Endothelial cell of umbilical vein (primary cell): ENCODE data around the gene FXYD6.

Experiments used
- CTCF ChIP-seq, 2 donors: IDR thresholded peaks; 1 replicate in 1 of 2; 2 replicates in 1 of 2; pipeline ENCODE4 v1.5.1; 2011; ENCODE audit warnings: low read length in 2 of 2, mild to moderate bottlenecking in 2 of 2, moderate library complexity in 2 of 2, control low read depth in 1 of 2, inconsistent platforms in 1 of 2, low read depth in 1 of 2; ENCODE audit not compliant: insufficient read depth in 1 of 2; ENCODE audit errors: extremely low read depth in 1 of 2
- EZH2 ChIP-seq: IDR thresholded peaks from 2 replicates; pipeline ENCODE4 v1.6.1; 2012; ENCODE audit warnings: borderline replicate concordance, low read depth, mild to moderate bottlenecking, moderate library complexity, low read length, inconsistent platforms; ENCODE audit not compliant: severe bottlenecking
- FOS ChIP-seq: IDR thresholded peaks from 2 replicates; pipeline ENCODE4 v1.6.1; 2011; ENCODE audit warnings: mild to moderate bottlenecking, low read length, moderate library complexity, borderline replicate concordance; ENCODE audit not compliant: insufficient read depth
- JUN ChIP-seq: IDR thresholded peaks from 2 replicates; pipeline ENCODE4 v1.6.1; 2011; ENCODE audit warnings: borderline replicate concordance, low read depth; ENCODE audit not compliant: insufficient read length, insufficient read depth
- MAX ChIP-seq: IDR thresholded peaks from 2 replicates; pipeline ENCODE4 v1.6.1; 2011; ENCODE audit not compliant: insufficient read depth, insufficient read length
- POLR2A ChIP-seq: IDR thresholded peaks from 2 replicates; pipeline ENCODE4 v1.6.1; 2012; ENCODE audit warnings: low read depth, mild to moderate bottlenecking, control low read depth, low read length
- POLR2AphosphoS5 ChIP-seq: IDR thresholded peaks from 2 replicates; pipeline ENCODE4 v1.6.1; 2012; ENCODE audit warnings: low read depth, mild to moderate bottlenecking, control low read depth, low read length, moderate library complexity; ENCODE audit not compliant: insufficient read depth

- TF ChIP-seq CTCF (IDR thresholded peaks at IDR 0.05; ENCODE audit: extremely low read depth in 1 of 2, insufficient read depth in 1 of 2, low read depth in 1 of 2, low read length in 2 of 2) (no peak), POLR2A (no peak), POLR2AphosphoS5 (no peak), FOS (no peak), EZH2 (no peak), MAX (no peak), JUN (no peak)
Measured at GRCh38 chr11:117900720-117901440, 24.4 kb upstream of the FXYD6 start.
